Kidney epithelial cell (primary cell): ENCODE results near the gene ATG13. TPM values are rescaled to one million over a fixed set of nuclear protein-coding genes. Genes with fewer than 3 reads are reported as not detected.
"Not testable (repeated sequence)": the region's sequence is repeated elsewhere in the genome, so short reads cannot be mapped to it uniquely, and the experiment has no call there.

ENCODE experiments used
- DNase-seq: peaks from one replicate; pipeline ENCODE4 v3.0.0-alpha.2; 2010; ENCODE audit warnings: low read depth
- H3K27me3 ChIP-seq: 2 replicates; pipeline ENCODE4 v1.6.0; 2011; ENCODE audit warnings: low read length; ENCODE audit not compliant: control insufficient read depth, insufficient read depth
- H3K36me3 ChIP-seq: 2 replicates; pipeline ENCODE4 v1.5.1; 2011; ENCODE audit warnings: low read length; ENCODE audit not compliant: control insufficient read depth, insufficient read depth
- H3K4me3 ChIP-seq: 2 replicates; pipeline ENCODE4 v1.5.1; 2011; ENCODE audit warnings: low read depth, mild to moderate bottlenecking, control low read depth, low read length
- CTCF ChIP-seq: IDR thresholded peaks from 2 replicates; pipeline ENCODE4 v1.5.1; 2011; ENCODE audit warnings: mild to moderate bottlenecking, moderate library complexity, low read length, control low read depth, inconsistent platforms; ENCODE audit not compliant: insufficient read depth, poor library complexity, severe bottlenecking
- total RNA-seq: library from RNA; depleted of rRNA; stranded (reverse); fragments of >200 nt; gene quantifications from 2 replicates; pipeline ENCODE4 v1.2.3, GENCODE V29; 2015

ATG13 gene
- 90.7 and 101 TPM in 2 replicates for total RNA-seq

- Histone ChIP-seq H3K36me3 (no peaks in the 10 kb centered on the region), H3K27me3 (no peaks in the 10 kb centered on the region), H3K4me3 (peak within 1 kb of the TSS; percentile 72)
- TF ChIP-seq CTCF, result peak; percentile 85
- DNase-seq, result no peak
These were observed at the start of gene ATG13, which contains the start of gene HARBI1 for GRCh38 chr11:46617134-46617971. Gene ATG13 (plus strand): TSS chr11:46617553. CDS start chr11:46644292, 26,739 bp downstream. Gene HARBI1 (minus strand): TSS chr11:46617227. CDS start chr11:46616237, 990 bp downstream.

DNA sequence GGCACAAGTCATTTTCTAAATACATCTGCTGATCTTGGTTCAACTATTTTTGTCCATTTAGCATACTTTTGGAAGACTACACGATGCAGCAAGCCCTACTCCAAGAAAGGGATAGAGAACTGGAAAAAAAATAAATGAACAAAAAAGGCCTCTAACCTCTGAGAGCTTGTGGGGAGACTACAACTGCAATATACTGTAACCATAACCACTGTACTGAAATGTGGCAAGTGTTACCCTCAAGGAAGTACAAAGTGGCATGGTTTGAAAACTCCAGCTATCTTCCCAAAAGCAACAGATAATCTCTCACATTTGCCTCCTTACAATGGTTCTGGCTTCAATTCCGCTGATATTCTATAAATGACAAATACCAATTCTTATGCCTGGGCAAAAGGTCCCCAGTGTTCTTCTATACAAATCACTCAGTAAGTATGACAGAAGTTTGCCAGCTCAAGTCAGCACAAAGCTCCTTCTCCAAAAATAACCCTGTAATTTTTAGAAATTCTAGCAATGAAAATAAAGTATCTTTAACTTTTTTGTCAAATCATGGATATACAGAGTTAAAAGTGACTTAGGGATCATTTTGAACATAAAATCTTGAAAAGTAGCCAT is 46.5 kb upstream of the ATG13 start:
- Histone ChIP-seq H3K36me3 (no peaks in the 10 kb centered on the region), H3K27me3 (no peaks in the 10 kb centered on the region), H3K4me3 (no peak overlapping the region)
- no peak for DNase-seq
- TF ChIP-seq CTCF, result no peak

- no peak for TF ChIP-seq CTCF
- Histone ChIP-seq H3K27me3 (no peaks in the 10 kb centered on the region), H3K36me3 (no peaks in the 10 kb centered on the region), H3K4me3 (no peak overlapping the region)
- no peak for DNase-seq
These were observed 42.7 kb upstream of the ATG13 start for GRCh38 chr11:46574656-46575055.

GRCh38 chr11:46577058-46577457 is 40.3 kb upstream of the ATG13 start:
- no peak overlapping the region for H3K4me3 ChIP-seq
- no peak for DNase-seq
- no peaks in the 10 kb centered on the region for H3K27me3 ChIP-seq
- TF ChIP-seq CTCF, result no peak
- H3K36me3 ChIP-seq, result no peaks in the 10 kb centered on the region

GRCh38 chr11:46582588-46582987 is 34.8 kb upstream of the ATG13 start:
- Histone ChIP-seq H3K4me3 (no peak overlapping the region), H3K27me3 (no peaks in the 10 kb centered on the region), H3K36me3 (no peaks in the 10 kb centered on the region)
- DNase-seq, result no peak
- TF ChIP-seq CTCF, result no peak

DNA sequence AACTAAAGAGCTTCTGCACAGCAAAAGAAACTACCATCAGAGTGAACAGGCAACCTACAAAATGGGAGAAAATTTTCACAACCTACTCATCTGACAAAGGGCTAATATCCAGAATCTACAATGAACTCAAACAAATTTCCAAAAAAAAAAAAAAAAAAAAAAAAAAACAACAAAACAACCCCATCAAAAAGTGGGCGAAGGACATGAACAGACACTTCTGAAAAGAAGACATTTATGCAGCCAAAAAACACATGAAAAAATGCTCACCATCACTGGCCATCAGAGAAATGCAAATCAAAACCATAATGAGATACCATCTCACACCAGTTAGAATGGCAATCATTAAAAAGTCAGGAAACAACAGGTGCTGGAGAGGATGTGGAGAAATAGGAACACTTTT is 33.8 kb upstream of the ATG13 start:
- not testable (repeated sequence) for H3K4me3 ChIP-seq, H3K36me3 ChIP-seq, H3K27me3 ChIP-seq, DNase-seq
